Sigmoid colon (tissue), 7 donors: ENCODE results near the gene RUSF1. TPM values are rescaled to one million over a fixed set of nuclear protein-coding genes. Genes with fewer than 3 reads are reported as not detected.

Experiments used
- DNase-seq: peaks from one replicate; pipeline ENCODE4 v3.0.0-alpha.2; 2019
- H3K27ac ChIP-seq, 4 donors: fragments of 200-600 bp; sonication (generic); one replicate each; pipeline ENCODE4 v1.5.1; 2016 to 2019; ENCODE audit warnings: mild to moderate bottlenecking in 1 of 4
- H3K27me3 ChIP-seq, 3 donors: fragments of 200-600 bp; sonication (generic); one replicate each; pipeline ENCODE4 v1.5.1; 2019; ENCODE audit warnings: mild to moderate bottlenecking in 1 of 3
- H3K36me3 ChIP-seq, 4 donors: fragments of 200-600 bp; sonication (generic); one replicate each; pipeline ENCODE4 v1.5.1; 2016 to 2019
- H3K4me1 ChIP-seq, 4 donors: fragments of 200-600 bp; sonication (generic); one replicate each; pipeline ENCODE4 v1.5.1; 2017 to 2019
- H3K4me3 ChIP-seq, 4 donors: fragments of 200-600 bp; sonication (generic); one replicate each; pipeline ENCODE4 v1.5.1; 2017 to 2019; ENCODE audit warnings: mild to moderate bottlenecking in 2 of 4, moderate library complexity in 1 of 4
- H3K9me3 ChIP-seq, 4 donors: fragments of 200-600 bp in 3 of 4; sonication (generic) in 3 of 4; one replicate each; pipeline versions ENCODE4 v1.5.1 to v1.6.1; 2013 to 2019
- EP300 ChIP-seq, 4 donors: sonication (generic); formaldehyde crosslinking; IDR thresholded peaks; one replicate each; pipeline ENCODE4 v1.6.1; 2017; ENCODE audit warnings: antibody characterized with exemption in 4 of 4
- POLR2A ChIP-seq, 2 donors: fragments of 450-650 bp; IDR thresholded peaks; one replicate each; pipeline ENCODE4 v1.6.1; 2016; ENCODE audit warnings: antibody characterized with exemption in 2 of 2, mild to moderate bottlenecking in 2 of 2, moderate library complexity in 2 of 2
- POLR2AphosphoS5 ChIP-seq, 4 donors: sonication (generic); formaldehyde crosslinking; IDR thresholded peaks; one replicate each; pipeline ENCODE4 v1.6.1; 2017; ENCODE audit warnings: antibody characterized with exemption in 4 of 4
- WGBS, 2 donors: extraction: QIAGEN DNeasy Blood & Tissue Kit; methylation state at CpG; one replicate each; pipeline ENCODE4 v1.1.7; 2013; 5-methylcytosine and 5-hydroxymethylcytosine counted together
- intact Hi-C: fragments of 100-400 bp; cut with DNase I; formaldehyde crosslinking; loops from one replicate; pipeline ENCODE4 v1.15.1; 2023
- polyA plus RNA-seq, 3 donors: library from polyadenylated mRNA; stranded (reverse); fragments of 200-250 nt; gene quantifications; one replicate each; pipeline ENCODE4 v1.2.3, GENCODE V29; 2013
- total RNA-seq, 4 donors: library from RNA; depleted of rRNA; stranded (reverse); fragments of >200 nt; gene quantifications; one replicate each; pipeline ENCODE4 v1.1.0, GENCODE V29; 2016
- TF ChIP-seq, protein P1 (sequence below), 4 experiments: fragments of 450-650 bp in 3 of 4; fragments of 200-600 bp in 1 of 4; IDR thresholded peaks; one replicate each; pipeline ENCODE4 v1.5.1; 2016 to 2019; ENCODE audit warnings: antibody characterized with exemption in 4 of 4, mild to moderate bottlenecking in 3 of 4, moderate library complexity in 2 of 4
- donor health status: healthy with polysubstance abuse.
- donor health status: Bipolar disorder and iron deficiency.
- donor health status: healthy.

The RUSF1 gene
- total and polyA plus RNA-seq, 7 donors: 7.9 to 67.0 (median 36.5) TPM

DNA sequence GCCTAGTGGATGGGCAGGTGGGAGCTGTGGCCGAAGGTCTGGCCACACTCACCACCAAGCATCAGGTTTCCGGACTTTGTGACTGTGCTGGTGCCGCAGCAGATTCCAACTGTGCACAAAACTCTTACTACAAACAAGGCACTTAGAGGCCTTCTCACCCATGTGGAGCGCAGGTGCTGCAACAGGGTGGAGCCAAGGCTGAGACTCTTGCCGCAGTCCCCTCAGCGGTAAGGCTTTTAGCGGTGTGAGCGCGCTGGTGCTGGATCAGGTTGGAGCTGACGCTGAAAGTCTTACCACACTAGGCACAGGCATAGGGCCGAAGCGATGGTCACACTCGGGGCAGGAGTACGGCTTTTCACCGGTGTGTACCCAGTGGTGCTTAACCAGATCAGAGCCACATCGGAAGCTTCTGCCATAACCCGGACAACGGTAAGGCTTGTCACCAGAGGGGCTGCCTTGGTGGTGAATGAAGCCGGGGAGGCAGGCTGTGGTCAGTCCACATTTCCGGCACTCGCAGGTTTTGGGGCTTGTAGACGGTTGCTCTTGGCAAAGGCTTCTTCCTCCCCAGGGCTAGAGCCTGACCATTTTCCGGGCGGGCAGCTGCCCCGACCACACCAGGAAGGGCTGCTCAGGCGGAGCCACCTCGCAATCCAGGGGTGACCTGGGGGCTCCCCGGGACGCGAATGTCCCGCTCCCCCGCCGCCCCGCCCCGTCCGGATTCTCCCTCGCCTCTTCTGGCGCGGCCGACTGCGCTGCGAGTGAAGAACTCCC, 49.9 kb downstream of the RUSF1 start:
- intact Hi-C loops: loop anchor here (5.0 to 10.0 kb wide), 4 partner anchors 316 to 1363 kb away; partner anchors contain the start of genes KAT8, SETD1A, TBX6 and YPEL3
- peak overlapping the region; percentile 68 to 92 (median 76) for H3K4me3 ChIP-seq
- DNase-seq: peak; percentile 78
- no peaks in the 10 kb centered on the region for H3K27me3 ChIP-seq
- peaks cover 0 to 15% (median 10%) of the 10 kb centered on the region in 4 donors for H3K36me3 ChIP-seq
- TF ChIP-seq POLR2AphosphoS5 (IDR thresholded peaks at IDR 0.05) (peak in 2 of 4 donors; percentile 8 to 26), EP300 (IDR thresholded peaks at IDR 0.05) (no peak), POLR2A (IDR thresholded peaks at IDR 0.05) (no peak)
- WGBS, 2 donors: 0 to 1% methylated on average over 42 of the region's 42 CpGs
- H3K27ac ChIP-seq: peak overlapping the region; percentile 97 to 100 (median 100)
- peaks cover 0 to 60% (median 56%) of the 10 kb centered on the region in 4 donors for H3K4me1 ChIP-seq
- H3K9me3 ChIP-seq: no peaks in the 10 kb centered on the region

DNA sequence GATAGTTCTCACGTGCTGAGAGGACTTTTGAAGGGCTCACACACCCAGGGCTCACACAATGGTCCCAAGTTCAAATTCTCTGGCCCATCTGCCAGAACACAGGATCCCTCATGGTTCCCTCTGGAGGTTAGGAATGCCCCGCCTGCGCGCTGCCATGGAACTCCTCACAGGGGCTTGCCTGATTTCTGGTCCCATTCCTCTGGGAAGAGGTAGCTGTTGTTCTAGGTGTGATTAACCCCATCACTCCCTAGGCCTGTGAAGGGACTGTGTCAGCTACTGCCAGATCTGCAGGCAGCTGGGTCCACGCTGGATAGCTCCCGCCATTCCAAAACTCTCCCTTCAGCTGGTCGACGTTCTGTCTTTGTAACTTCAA, 51.2 kb downstream of the RUSF1 start:
- no peak for TF ChIP-seq POLR2A (IDR thresholded peaks at IDR 0.05)
- TF ChIP-seq, protein P1, sequence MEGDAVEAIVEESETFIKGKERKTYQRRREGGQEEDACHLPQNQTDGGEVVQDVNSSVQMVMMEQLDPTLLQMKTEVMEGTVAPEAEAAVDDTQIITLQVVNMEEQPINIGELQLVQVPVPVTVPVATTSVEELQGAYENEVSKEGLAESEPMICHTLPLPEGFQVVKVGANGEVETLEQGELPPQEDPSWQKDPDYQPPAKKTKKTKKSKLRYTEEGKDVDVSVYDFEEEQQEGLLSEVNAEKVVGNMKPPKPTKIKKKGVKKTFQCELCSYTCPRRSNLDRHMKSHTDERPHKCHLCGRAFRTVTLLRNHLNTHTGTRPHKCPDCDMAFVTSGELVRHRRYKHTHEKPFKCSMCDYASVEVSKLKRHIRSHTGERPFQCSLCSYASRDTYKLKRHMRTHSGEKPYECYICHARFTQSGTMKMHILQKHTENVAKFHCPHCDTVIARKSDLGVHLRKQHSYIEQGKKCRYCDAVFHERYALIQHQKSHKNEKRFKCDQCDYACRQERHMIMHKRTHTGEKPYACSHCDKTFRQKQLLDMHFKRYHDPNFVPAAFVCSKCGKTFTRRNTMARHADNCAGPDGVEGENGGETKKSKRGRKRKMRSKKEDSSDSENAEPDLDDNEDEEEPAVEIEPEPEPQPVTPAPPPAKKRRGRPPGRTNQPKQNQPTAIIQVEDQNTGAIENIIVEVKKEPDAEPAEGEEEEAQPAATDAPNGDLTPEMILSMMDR (IDR thresholded peaks at IDR 0.05): no peak
- no peak for TF ChIP-seq EP300 (IDR thresholded peaks at IDR 0.05)
- no peak for TF ChIP-seq POLR2AphosphoS5 (IDR thresholded peaks at IDR 0.05)
- peak overlapping the region in 1 of 4 donors; percentile 75 for H3K4me3 ChIP-seq
- intact Hi-C loops: loop anchor here (5.0 to 10.0 kb wide), 4 partner anchors 315 to 1362 kb away; partner anchors contain the start of genes KAT8, SETD1A, TBX6 and YPEL3
- no peaks in the 10 kb centered on the region for H3K27me3 ChIP-seq
- H3K4me1 ChIP-seq: peaks cover 0 to 73% (median 69%) of the 10 kb centered on the region in 4 donors
- 81 to 83% methylated on average over 8 of the region's 8 CpGs for WGBS, 2 donors
- H3K9me3 ChIP-seq: no peaks in the 10 kb centered on the region
- DNase-seq: peak; percentile 47
- peaks cover 0 to 3% (median 1%) of the 10 kb centered on the region in 4 donors for H3K36me3 ChIP-seq
- H3K27ac ChIP-seq: peak overlapping the region; percentile 97 to 100 (median 100)

DNA sequence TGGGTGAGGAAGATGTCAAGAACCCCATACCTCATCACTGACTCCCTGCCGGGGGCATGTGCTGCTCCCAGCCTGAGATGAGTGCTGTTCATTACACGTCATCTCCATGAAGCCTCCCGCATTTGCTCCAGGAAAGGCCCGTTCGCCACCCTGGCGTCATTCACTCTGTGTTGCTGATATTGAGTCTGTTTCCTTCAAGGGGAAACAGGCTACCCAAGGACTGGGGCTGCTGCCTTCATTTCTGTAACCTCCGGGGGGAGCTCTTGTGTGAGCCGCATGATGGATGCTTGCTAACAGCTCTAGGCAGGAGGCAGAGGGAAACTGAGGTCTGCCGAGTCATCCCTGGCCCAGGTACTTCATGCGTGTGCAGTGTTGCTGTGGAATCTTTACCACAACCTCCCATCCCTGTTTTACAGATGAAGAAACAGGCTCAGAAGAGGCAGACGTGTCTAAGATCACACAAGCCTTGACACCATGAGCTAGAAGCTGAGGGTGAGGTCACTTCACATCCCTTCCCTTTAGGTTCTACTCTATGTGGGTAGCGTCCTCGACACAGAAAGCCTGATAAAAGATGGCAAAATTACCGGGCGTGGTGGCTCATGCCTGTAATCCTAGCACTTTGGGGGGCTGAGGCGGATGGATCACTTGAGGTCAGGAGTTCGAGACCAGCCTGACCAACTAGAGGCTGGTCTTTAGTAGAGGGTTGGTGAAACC, 52.4 kb downstream of the RUSF1 start:
- Histone ChIP-seq H3K4me1 (peaks cover 0 to 77% (median 76%) of the 10 kb centered on the region in 4 donors), H3K27me3 (no peaks in the 10 kb centered on the region), H3K9me3 (no peaks in the 10 kb centered on the region), H3K36me3 (no peaks in the 10 kb centered on the region), H3K27ac (peak overlapping the region in 1 of 4 donors; percentile 5), H3K4me3 (no peak overlapping the region)
- TF ChIP-seq EP300 (IDR thresholded peaks at IDR 0.05) (no peak), POLR2A (IDR thresholded peaks at IDR 0.05) (no peak), POLR2AphosphoS5 (IDR thresholded peaks at IDR 0.05) (no peak)
- TF ChIP-seq, protein P1 (IDR thresholded peaks at IDR 0.05): no peak
- peak; percentile 63 for DNase-seq
- 65 to 72% methylated on average over 17 of the region's 17 CpGs for WGBS, 2 donors
- intact Hi-C loops: loop anchor here (5.0 to 10.0 kb wide), 4 partner anchors 313 to 1361 kb away; partner anchors contain the start of genes KAT8, SETD1A, TBX6 and YPEL3

DNA sequence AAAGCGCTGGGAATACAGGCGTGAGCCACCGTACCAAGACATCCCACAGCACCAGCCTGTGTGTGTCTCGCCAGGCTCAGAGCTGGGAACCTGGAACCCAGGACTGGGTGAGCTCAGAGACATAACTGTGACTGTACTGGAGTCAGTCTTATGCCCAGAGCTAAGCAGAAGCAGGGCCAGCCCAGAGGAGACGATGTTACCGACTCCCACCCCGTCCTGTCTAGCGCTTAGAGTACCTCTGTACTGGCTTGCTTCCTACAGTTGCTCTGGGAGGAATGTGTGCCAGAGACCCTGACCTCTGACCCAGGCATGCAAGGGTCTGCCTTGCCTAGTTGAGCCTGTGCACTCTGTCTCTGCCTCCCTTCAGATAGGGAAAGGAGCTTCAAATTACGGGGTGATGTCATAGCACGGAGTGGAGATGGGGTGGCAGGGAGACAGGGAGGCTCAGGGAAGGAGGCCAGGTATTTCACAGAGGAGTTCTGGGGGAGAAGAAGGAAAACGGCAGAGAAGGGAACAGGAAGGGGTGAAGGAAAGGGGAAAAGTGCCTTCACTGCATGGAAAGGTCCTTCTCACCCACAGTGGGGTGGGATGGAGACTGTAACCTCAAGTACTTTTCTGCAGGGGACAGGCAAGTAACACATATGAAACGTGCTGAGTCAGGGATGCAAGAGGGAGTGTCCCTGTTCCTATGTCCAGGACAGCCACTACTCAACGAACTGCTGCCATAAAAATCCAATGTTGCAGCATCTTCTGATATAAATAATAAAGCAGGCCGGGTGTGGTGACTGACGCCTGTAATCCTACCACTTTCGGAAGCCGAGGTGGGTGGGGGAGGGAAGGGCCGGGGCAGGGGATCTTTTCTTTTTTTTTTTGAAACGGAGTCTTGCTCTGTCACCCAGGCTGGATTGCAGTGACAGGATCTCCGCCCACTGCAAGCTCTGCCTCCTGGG, 54.7 kb downstream of the RUSF1 start:
- Histone ChIP-seq H3K4me3 (no peak overlapping the region), H3K4me1 (peaks cover 0 to 70% (median 69%) of the 10 kb centered on the region in 4 donors), H3K27ac (peak overlapping the region; percentile 61 to 68 (median 66)), H3K36me3 (no peaks in the 10 kb centered on the region), H3K9me3 (no peaks in the 10 kb centered on the region), H3K27me3 (no peaks in the 10 kb centered on the region)
- peak; percentile 71 for DNase-seq
- intact Hi-C loops: loop anchor here (10.0 kb wide), 3 partner anchors 339 to 1359 kb away; partner anchors contain the start of genes KAT8, SETD1A, TBX6 and YPEL3
- TF ChIP-seq, protein P1 (IDR thresholded peaks at IDR 0.05): no peak
- TF ChIP-seq POLR2AphosphoS5 (IDR thresholded peaks at IDR 0.05) (no peak), POLR2A (IDR thresholded peaks at IDR 0.05) (no peak), EP300 (IDR thresholded peaks at IDR 0.05) (no peak)
- WGBS, 2 donors: 39 to 64% methylated on average over 20 of the region's 20 CpGs
